Astrocyte of the hippocampus (primary cell): ENCODE results near the gene RGMA.

Experiments
- DNase-seq: peaks from one replicate; pipeline ENCODE4 v3.0.0; 2011; ENCODE audit warnings: low read depth, low spot score

RGMA gene

DNA sequence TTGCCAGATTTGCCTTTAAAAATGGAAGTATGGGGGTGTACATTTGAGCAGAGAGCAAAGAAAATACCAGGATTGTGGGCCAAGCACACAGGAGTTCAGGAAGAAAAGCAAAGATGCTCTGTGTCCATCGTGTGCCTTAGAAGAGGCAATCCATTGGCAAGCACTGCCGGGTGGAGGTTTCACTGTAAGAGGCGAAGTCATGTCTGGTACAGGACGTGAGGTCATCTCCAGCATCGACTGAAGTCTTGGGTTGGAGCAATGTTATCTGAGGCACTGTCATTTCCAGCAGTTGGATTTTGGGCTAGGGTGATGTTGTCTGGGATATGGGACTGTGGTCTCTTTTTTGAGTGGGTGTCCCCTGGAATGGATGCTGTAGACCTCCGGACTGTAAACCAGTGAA lies 4.8 kb upstream of the RGMA start:
- DNase-seq, result no peak

GRCh38 chr15:93091465-93091864 lies 2.5 kb upstream of the RGMA start:
- no peak for DNase-seq

DNA sequence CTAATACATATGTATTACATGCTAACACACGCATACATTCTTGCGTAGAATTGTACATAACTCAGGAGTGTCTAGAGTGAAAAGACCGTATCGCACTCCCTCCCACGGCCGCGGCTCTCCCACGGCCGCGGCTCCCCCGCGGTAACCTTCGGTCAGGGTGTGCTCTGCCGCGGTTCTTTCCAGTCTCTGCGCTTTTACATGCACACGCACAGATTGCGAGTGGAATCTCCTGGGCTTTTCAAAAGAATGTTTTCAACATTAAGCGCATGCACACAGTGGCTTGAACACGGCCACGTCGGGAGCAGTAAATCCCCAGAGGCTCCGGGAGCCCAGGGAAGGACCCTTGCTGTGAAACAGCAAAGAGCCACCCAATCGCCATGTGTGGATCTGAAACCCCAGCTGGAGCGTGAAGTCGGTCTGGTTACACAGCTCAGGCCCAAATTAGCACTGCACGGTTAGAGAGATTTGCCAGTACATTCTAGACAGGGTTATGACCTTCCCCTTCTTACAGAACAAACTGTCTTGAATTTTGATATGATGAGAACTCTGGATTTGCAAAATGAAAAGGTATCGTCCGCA lies 805 bp upstream of the RGMA start:
- DNase-seq, result peak; percentile 22

DNA sequence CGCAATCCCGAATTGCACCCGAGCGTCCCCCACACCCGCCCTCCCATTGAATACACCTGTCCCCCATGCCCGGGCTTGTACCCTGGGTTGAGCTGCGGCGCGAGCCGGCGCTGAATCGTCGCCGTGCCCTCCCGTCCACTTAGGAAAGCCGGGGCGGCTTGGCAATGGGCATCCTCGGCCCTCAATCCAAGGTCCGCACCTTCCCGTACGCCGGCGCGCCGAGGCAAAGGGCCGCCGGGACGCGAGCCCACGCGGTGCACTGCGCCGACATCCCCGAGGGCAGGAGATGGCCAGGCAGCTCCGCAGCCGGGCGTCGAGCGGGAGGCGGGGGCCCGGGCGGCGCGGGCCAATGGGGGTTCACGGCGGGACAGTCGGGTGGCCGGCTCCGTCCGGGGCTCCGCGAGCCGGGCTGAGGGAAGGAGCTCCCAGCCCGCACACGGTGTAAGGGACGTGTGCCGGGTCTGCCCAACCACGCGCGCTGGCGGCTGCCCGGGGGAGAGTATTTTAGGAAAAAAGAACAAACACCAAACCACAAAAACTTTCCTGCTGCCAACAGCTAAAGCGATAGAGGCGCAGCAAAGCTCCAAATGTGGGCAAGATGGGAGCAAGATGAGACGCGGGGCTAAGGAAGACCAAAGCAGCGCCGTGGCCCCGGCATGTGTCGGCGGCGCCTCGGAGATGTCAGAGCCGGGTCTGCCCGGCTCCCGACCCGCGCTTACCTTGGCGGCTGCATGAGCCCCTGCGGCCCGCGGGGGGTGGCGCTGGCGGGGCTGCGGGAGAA lies 621 bp downstream of the RGMA start:
- DNase-seq, result peak; percentile 69

DNA sequence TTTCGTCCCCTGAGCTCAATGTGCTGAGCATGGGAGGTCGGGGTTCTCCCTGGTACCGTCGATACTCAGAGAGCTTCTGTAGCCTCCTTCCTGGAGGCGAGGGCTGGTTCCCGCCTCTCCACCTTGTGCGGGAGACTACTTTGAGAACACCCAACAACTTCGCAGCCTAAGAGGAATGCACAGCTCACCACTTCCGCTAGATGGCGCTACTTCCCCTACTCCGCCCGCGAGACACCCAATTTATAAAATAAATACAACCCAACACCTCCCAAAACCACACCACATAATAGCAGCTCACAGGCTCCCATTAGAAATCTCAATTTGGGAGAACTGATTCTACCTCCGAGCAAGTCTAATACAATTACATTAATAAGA lies 1.2 kb downstream of the RGMA start:
- DNase-seq, result peak; percentile 89

DNA sequence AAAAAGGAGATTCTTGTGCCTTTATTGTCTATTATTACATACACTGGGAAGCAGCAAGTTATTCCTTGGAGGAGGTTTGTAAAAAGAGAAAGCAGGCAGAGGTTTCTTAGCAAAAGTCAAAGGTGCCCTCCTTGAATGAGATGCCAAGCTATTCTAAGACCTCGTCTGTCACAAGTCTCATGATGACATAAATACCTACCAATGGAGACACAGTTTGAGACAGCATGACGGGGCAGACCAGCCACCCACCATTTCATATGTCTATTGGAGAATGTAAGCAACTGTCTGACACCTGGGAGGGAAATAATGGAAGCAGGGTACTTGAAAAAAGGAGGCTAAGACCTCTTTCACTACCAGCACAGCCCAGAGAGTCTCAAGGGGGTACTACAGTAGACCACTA lies 2.2 kb downstream of the RGMA start:
- no peak for DNase-seq

GRCh38 chr15:93085692-93086091 lies 3.3 kb downstream of the RGMA start:
- DNase-seq, result no peak

DNA sequence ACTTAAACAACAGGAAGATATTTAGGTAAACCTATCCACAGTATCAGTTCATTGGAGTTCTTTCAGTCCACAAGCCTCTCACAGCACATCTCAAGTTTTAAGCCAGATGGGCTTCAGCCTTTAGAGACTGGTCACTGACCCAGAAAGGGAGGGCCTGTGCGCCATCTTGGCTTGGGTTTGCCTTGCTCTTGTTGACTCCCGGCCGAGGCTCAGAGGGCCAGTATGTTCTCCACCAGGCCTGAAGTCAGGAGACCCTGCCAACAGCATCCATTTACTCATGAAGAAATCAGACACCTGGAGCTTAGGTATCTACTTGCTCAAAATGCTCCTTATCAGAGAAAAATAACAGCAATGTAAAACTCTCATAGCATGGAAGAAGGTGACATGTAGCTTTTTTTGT lies 6.2 kb downstream of the RGMA start:
- DNase-seq, result no peak

DNA sequence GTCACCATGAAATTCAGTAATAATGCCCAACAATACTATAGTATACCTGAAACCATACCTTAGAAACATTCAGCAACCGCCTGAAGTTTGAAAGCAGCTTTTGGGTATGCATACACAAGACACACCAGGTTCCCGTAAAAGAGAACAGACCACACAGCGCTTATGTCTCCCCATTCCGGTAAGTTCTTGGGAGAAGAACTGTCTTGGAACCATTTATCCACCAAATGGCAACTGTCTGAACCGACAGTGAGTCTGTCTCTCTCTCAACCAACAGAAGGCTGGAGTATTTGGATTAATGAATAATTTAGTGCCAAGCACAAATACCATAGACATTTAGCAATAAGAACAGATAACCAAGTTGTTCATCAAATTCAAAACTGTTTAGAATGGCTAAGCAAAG lies 7.6 kb downstream of the RGMA start:
- no peak for DNase-seq

DNA sequence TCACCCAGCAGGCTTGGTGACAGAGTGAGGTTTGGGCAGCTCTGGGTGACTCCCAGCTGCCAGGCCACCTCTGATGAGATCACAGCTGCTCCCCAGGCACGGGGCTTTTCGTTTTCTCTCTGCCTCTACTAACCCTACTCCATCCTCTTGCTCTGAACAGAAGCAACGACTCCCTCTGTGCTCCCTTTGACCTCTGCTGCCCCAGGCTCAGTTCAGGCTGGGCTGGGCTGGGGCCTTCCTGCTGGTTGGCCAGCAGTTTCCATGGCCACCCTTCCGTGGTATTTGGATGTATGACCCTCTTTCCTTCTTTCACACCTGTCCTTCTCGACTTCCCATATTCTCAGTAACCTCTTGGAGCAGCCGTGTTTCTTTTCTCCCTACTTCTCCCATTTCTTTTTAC lies 8.6 kb downstream of the RGMA start:
- DNase-seq, result no peak

- DNase-seq, result no peak
Measured at GRCh38 chr15:93076875-93077274, 12.1 kb downstream of the RGMA start.

DNA sequence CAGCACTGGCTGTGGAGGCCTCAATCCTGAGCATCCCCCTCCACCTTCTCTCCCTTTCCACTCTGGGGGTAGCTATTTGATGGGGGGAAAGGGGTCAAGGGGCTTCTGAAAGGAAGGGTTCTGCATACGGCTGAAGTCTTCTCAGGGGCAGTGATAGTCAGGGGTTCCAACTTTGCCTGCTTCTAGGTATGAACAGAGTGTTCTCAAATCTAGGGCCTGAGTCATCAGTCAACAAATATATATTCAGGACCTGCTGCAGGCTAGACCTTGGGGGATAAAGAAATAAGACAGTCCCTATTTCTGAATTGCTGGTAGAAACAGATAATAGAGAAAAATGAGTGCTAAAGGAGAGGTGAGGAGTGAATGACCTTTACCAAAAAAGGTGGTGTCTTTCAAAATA lies 12.8 kb downstream of the RGMA start:
- no peak for DNase-seq

DNA sequence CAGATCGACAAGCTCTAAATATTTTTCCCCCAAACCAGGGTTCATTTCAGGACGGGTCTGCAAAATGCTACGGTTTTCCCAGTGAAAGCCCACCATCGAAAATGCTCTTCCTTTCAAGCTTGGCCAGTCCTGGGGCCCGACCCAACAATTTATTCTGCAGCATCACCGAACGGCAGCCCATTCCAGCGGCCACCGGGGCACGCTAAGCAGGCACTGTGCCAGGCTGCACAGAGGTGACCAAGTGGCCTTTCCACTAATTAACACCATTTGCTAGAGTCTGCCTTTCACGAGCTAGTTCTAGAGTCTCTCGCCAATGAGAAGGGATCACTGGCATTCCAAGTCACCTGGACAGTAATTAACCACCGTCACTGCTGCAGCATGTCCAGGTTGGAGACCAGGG lies 14.4 kb downstream of the RGMA start:
- no peak for DNase-seq

- no peak for DNase-seq
Measured at GRCh38 chr15:93073465-93073952, 15.5 kb downstream of the RGMA start.

DNA sequence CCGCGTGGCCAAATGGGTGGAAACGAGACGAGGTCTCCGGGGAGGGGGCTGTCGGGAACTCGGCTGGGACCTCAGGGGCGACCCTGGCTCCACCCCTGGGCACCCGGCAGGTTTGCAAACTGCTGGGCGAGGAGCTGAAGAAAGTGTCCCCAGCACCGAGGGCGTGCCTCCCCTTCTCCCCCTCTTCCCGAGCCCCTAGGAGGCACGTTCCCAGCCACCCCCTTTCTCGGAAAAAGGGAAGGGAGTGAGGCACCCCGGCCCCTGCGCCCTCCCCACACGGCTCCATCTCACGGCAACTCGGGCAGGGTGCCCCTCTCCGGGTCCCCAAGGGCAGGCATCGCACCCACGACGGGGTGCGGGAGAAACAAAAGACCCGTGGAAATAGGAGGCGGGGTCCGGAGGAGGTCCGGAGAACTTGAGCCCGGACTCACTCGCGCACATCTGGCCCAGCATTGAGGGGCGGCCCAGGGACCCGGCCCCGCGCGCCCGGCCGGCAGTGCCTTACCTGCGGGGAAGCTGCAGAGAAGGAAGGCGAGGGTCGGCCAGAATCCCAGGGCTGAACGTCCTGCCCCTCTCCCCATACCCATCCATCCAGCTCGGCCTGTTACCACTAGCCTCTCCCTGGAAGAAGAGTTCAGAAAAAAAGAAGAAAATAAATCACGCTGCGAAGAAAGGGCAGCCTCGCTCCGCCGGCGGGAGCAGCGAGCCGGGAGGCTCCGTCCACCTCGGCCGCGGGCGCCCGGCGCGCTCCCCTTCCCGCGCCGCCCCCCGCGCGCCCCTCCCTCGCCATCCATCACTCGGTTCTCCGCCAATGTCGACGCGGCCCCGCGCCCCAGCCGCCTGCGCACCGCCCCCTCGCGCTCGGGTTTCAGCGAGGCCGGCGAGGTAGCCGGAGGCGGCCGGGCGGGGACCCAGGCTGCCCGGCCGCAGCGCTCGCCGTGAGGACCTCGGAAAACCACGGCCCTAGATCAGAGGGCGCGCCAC lies 16.3 kb downstream of the RGMA start:
- DNase-seq, result peak; percentile 95

DNA sequence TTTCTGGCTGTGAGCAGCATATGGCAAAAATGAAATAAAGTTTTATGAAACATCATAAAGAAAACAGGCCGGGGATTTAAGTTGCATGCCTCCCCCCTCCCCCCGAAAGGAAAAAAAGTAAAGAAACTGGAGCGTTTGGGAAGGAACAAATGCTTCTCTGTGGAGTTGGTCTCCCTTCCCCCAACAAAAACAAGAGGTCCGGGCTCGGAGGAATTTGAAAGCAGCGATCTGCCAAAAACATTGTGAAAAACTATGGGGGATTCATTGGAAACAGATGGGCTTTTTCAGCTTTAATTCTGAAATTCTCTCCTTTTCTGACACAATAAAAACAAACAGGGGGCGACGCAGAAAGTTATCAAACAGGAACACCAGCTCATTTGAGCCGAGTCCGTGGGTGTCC lies 17.0 kb downstream of the RGMA start:
- DNase-seq, result peak; percentile 66

DNA sequence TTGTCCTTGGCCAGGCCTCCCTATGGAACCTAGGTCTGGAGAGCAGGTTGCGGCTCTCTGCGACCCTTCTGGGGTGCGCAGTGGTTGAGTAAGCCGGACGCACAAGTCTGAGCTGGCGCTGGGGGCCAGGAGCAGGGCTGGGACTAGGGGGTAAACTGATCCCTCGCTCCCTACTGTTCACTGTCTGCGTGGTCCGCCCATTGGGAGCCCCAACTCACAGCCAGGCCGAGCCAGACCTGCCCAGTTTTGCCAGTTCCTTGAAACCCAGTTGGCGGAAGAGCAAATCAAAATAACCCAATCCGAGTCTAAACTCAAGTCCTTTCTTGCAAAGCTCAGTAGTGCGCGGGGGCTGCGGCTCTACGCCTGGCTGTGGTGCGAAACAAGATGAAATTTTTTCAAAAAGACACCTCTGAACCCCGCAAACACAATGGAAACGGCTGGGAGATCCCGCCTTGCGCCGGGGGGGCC lies 17.5 kb downstream of the RGMA start:
- DNase-seq, result peak; percentile 41

DNA sequence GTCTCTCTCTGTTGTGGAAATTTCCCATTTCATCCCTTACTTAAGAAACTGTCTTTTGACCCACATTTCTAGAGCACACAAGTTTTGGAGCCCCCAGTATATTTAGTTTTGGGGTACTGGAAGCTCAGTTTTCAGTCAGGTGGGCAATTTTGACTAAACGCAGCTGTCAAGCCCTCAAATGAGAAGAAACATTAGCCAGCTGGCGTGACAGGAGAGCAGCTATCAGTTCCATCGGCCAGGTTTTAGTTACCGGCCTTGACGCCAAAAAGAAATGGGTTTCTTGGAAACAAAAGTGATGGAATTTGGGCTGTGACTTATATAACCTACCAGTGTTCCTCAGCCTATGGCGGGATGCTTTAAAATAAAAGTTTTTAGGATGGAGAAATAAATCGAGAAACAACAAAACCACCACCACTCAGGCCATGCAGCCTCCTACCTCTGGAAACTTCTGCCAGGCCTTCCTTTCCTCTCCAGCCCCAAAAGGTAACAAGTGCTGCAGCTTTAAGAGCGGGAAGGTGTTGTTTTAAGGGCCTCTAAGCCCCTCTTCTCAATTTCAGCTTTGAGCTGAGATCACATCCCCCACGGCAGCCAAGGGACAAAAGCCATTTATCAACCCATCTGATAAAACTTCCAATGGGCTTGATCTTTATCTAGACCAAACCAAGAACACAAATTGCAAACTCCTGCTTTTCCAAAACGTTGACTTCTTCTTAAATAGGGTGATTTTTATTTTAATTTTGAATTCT lies 18.3 kb downstream of the RGMA start:
- no peak for DNase-seq

DNA sequence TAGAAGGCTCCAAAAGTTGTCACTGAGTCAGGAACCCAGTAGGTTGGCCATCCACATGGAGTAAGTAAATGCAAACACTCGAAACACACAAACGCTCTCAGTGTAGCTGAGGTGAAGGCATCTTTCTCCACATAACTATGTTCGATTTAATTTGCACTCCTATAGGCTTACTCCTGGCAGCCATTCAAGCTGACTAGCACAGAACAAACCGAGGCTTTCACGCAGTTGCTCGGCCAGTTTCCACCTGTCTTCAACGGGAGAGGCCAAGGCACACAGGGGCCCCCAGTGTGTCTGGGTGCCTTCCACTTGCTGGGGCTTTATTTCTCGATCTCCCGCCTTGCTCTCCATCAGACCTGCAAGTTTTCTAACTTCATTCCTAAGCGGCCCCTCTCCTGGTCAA lies 18.9 kb downstream of the RGMA start:
- DNase-seq, result no peak

- DNase-seq, result no peak
Measured at GRCh38 chr15:93068581-93069199, 20.3 kb downstream of the RGMA start.

- no peak for DNase-seq
Measured at GRCh38 chr15:93067649-93068085, 21.3 kb downstream of the RGMA start.
